ENCODE results near the gene GLE1. TPM values are rescaled to one million over a fixed set of nuclear protein-coding genes. Genes with fewer than 3 reads are reported as not detected.

Gene GLE1
- total RNA-seq, 1 experiment from 2014 or later = 36.6 TPM

DNA sequence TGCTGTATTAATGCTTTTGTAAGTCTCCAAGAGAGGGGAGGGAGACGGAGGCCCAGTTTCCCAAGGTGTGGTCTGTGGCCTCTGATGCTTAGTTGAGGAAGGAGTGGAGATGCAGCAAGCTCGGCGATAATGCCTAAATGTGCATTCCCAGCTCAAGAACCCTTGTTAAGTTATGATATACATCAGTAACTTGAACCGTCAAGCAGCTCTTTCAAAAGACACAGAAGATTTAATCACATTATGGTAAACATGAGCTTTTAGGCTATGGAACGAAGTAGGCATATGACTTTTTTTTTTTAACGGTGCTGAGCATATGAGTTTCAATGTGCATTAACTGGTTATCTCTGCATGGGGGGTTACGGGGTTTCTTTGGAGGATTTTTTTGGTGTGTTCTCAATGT, 22.3 kb upstream of the GLE1 start:
- Histone ChIP-seq H3K9me2 (ENCODE audit: insufficient read depth) (no peaks in the 10 kb centered on the region), H3K79me2 (ENCODE audit: insufficient read depth, low read length) (no peaks in the 10 kb centered on the region), H3K4me1 (ENCODE audit: control insufficient read depth in 1 of 2, insufficient read depth in 2 of 2, low read length in 2 of 2) (no peaks in the 10 kb centered on the region), H3K4me2 (ENCODE audit: low read length) (no peak overlapping the region), H3K27me3 (ENCODE audit: insufficient read depth, low read length) (no peaks in the 10 kb centered on the region), H3K4me3 (replicated peaks in 1 of 2; ENCODE audit: low read depth in 1 of 2, low read length in 2 of 2) (no peak overlapping the region), H3K9me3 (ENCODE audit: control insufficient read depth in 1 of 2, insufficient read depth in 1 of 2, low read depth in 1 of 2, low read length in 2 of 2) (no peaks in the 10 kb centered on the region), H2AFZ (ENCODE audit: low read depth, low read length, poor library complexity, severe bottlenecking) (no peak overlapping the region), H3K27ac (ENCODE audit: low read depth, low read length) (no peak overlapping the region), H4K20me1 (ENCODE audit: insufficient read depth) (no peaks in the 10 kb centered on the region), H3K9ac (ENCODE audit: low read length) (no peak overlapping the region), H3K36me3 (ENCODE audit: control insufficient read depth in 1 of 2, insufficient read depth in 2 of 2, low read length in 2 of 2) (peaks cover 32 to 46% of the 10 kb centered on the region in 2 experiments)
- RAD21 ChIA-PET (ENCODE audit: low non-redundant PET in 1 of 2, low total read pairs in 2 of 2, uncharacterized antibody in 2 of 2, unreplicated experiment in 2 of 2) = no interaction called here
- TF ChIP-seq ZNF274 (IDR thresholded peaks at IDR 0.05; ENCODE audit: low read depth, low read length) (no peak), ATF3 (IDR thresholded peaks at IDR 0.05) (no peak), EGR1 (IDR thresholded peaks at IDR 0.05; ENCODE audit: low read depth) (no peak)
- no peak for ATAC-seq
- DNase-seq (ENCODE audit: low read depth, low spot score) = no peak
- POLR2A ChIA-PET = no interaction called here
- intact Hi-C loops (cut with micrococcal nuclease) = no loop called here
- BruUV-seq (replicated peaks) = no TSS peak
- CTCF ChIA-PET = no interaction called here

GRCh38 chr9:128484686-128485413, 19.7 kb upstream of the GLE1 start:
- POLR2A ChIA-PET = no interaction called here
- H3K9me3 ChIP-seq (ENCODE audit: control insufficient read depth in 1 of 2, insufficient read depth in 1 of 2, low read depth in 1 of 2, low read length in 2 of 2) = no peaks in the 10 kb centered on the region
- H3K4me3 ChIP-seq (replicated peaks in 1 of 2; ENCODE audit: low read depth in 1 of 2, low read length in 2 of 2) = no peak overlapping the region
- no peaks in the 10 kb centered on the region for H3K27me3 ChIP-seq (ENCODE audit: insufficient read depth, low read length)
- no peaks in the 10 kb centered on the region for H3K9me2 ChIP-seq (ENCODE audit: insufficient read depth)
- no peak for TF ChIP-seq SRF (IDR thresholded peaks at IDR 0.05; ENCODE audit: low read depth)
- no peak for TF ChIP-seq EZH2phosphoT487 (IDR thresholded peaks at IDR 0.05; ENCODE audit: borderline replicate concordance)
- TF ChIP-seq, protein P1, sequence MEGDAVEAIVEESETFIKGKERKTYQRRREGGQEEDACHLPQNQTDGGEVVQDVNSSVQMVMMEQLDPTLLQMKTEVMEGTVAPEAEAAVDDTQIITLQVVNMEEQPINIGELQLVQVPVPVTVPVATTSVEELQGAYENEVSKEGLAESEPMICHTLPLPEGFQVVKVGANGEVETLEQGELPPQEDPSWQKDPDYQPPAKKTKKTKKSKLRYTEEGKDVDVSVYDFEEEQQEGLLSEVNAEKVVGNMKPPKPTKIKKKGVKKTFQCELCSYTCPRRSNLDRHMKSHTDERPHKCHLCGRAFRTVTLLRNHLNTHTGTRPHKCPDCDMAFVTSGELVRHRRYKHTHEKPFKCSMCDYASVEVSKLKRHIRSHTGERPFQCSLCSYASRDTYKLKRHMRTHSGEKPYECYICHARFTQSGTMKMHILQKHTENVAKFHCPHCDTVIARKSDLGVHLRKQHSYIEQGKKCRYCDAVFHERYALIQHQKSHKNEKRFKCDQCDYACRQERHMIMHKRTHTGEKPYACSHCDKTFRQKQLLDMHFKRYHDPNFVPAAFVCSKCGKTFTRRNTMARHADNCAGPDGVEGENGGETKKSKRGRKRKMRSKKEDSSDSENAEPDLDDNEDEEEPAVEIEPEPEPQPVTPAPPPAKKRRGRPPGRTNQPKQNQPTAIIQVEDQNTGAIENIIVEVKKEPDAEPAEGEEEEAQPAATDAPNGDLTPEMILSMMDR (IDR thresholded peaks at IDR 0.05 in 2 of 3, conservative IDR thresholded peaks at IDR 0.05 in 1 of 3; ENCODE audit: borderline replicate concordance in 1 of 3, insufficient read depth in 1 of 3, low read depth in 2 of 3, low read length in 2 of 3) = no peak
- no peak for TF ChIP-seq REST (IDR thresholded peaks at IDR 0.05; ENCODE audit: low read depth)
- no peak for TF ChIP-seq POLR2AphosphoS5 (IDR thresholded peaks at IDR 0.05; ENCODE audit: low read depth, low read length)
- no peak for TF ChIP-seq YY1 (IDR thresholded peaks at IDR 0.05; ENCODE audit: extremely low read depth, insufficient replicate concordance, low read depth, low read length)
- TF ChIP-seq CEBPB (IDR thresholded peaks at IDR 0.05; ENCODE audit: low read depth) = no peak
- TF ChIP-seq ELF1 (IDR thresholded peaks at IDR 0.05; ENCODE audit: borderline replicate concordance, low read depth) = no peak
- TF ChIP-seq EGR1 (IDR thresholded peaks at IDR 0.05; ENCODE audit: low read depth) = no peak
- no peak for TF ChIP-seq CBX3 (IDR thresholded peaks at IDR 0.05; ENCODE audit: low read depth)
- no peak for TF ChIP-seq JUND (IDR thresholded peaks at IDR 0.05)
- TF ChIP-seq ATF3 (IDR thresholded peaks at IDR 0.05) = no peak
- no peak for TF ChIP-seq SP1 (IDR thresholded peaks at IDR 0.05; ENCODE audit: low read depth)
- no peak for TF ChIP-seq SIN3A (IDR thresholded peaks at IDR 0.05; ENCODE audit: low read depth)
- intact Hi-C loops (cut with micrococcal nuclease) = no loop called here
- no peaks in the 10 kb centered on the region for H3K4me1 ChIP-seq (ENCODE audit: control insufficient read depth in 1 of 2, insufficient read depth in 2 of 2, low read length in 2 of 2)
- ATAC-seq = no peak
- CTCF ChIA-PET = no interaction called here
- peaks cover 25 to 45% of the 10 kb centered on the region in 2 experiments for H3K36me3 ChIP-seq (ENCODE audit: control insufficient read depth in 1 of 2, insufficient read depth in 2 of 2, low read length in 2 of 2)
- H4K20me1 ChIP-seq (ENCODE audit: insufficient read depth) = no peaks in the 10 kb centered on the region
- no peak overlapping the region for H3K27ac ChIP-seq (ENCODE audit: low read depth, low read length)
- no peak overlapping the region for H3K4me2 ChIP-seq (ENCODE audit: low read length)
- RAD21 ChIA-PET (ENCODE audit: low non-redundant PET in 1 of 2, low total read pairs in 2 of 2, uncharacterized antibody in 2 of 2, unreplicated experiment in 2 of 2) = no interaction called here
- H3K79me2 ChIP-seq (ENCODE audit: insufficient read depth, low read length) = no peaks in the 10 kb centered on the region
- no TSS peak for BruUV-seq (replicated peaks)
- DNase-seq (ENCODE audit: low read depth, low spot score) = no peak
- H2AFZ ChIP-seq (ENCODE audit: low read depth, low read length, poor library complexity, severe bottlenecking) = no peak overlapping the region
- H3K9ac ChIP-seq (ENCODE audit: low read length) = no peak overlapping the region
